Neural crest cell (in vitro differentiated cells): ENCODE results near the gene TAP1. TPM values are rescaled to one million over a fixed set of nuclear protein-coding genes. Genes with fewer than 3 reads are reported as not detected.
A peak's percentile ranks its signal among the peaks of the same experiment; 100 is the strongest.

Experiments
- DNase-seq: peaks from one replicate; pipeline ENCODE4 v3.0.0; 2021; ENCODE audit warnings: low read depth, mixed read lengths, low spot score
- H3K27ac Mint-ChIP-seq: one replicate; pipeline ENCODE4 v1.8.0; 2021; ENCODE audit warnings: mild to moderate bottlenecking, mixed read lengths; ENCODE audit not compliant: unreplicated experiment
- H3K27me3 Mint-ChIP-seq: 2 replicates; pipeline ENCODE4 v1.8.0; 2021; ENCODE audit warnings: low read depth, mild to moderate bottlenecking, mixed read lengths
- H3K36me3 Mint-ChIP-seq: 2 replicates; pipeline ENCODE4 v1.8.0; 2021; ENCODE audit warnings: low read depth, mild to moderate bottlenecking, mixed read lengths
- H3K4me1 Mint-ChIP-seq: 2 replicates; pipeline ENCODE4 v1.8.0; 2021; ENCODE audit warnings: mixed read lengths
- H3K4me3 Mint-ChIP-seq: one replicate; pipeline ENCODE4 v1.8.0; 2021; ENCODE audit warnings: mild to moderate bottlenecking, mixed read lengths
- H3K9me3 Mint-ChIP-seq: 2 replicates; pipeline ENCODE4 v1.8.0; 2021; ENCODE audit warnings: mixed read lengths
- CTCF ChIP-seq: fragments of 200-600 bp; sonication (generic); conservative IDR thresholded peaks from 2 replicates; pipeline ENCODE4 v1.5.0; 2021; ENCODE audit warnings: antibody characterized with exemption, mild to moderate bottlenecking
- long read RNA-seq: library from polyadenylated mRNA; unstranded; transcript quantifications from one replicate; pipeline ENCODE4 v2.0.0, GENCODE V29; 2020
- total RNA-seq: library from RNA; stranded (reverse); gene quantifications from 2 replicates; pipeline ENCODE4 v1.2.1, GENCODE V29; 2021

The TAP1 gene, protein sequence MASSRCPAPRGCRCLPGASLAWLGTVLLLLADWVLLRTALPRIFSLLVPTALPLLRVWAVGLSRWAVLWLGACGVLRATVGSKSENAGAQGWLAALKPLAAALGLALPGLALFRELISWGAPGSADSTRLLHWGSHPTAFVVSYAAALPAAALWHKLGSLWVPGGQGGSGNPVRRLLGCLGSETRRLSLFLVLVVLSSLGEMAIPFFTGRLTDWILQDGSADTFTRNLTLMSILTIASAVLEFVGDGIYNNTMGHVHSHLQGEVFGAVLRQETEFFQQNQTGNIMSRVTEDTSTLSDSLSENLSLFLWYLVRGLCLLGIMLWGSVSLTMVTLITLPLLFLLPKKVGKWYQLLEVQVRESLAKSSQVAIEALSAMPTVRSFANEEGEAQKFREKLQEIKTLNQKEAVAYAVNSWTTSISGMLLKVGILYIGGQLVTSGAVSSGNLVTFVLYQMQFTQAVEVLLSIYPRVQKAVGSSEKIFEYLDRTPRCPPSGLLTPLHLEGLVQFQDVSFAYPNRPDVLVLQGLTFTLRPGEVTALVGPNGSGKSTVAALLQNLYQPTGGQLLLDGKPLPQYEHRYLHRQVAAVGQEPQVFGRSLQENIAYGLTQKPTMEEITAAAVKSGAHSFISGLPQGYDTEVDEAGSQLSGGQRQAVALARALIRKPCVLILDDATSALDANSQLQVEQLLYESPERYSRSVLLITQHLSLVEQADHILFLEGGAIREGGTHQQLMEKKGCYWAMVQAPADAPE
- 2.7 and 2.8 TPM in 2 replicates for total RNA-seq
- long read RNA-seq, partial matches to known transcripts = 0 of 3 reads
- long read RNA-seq, other reads (novel, unspliced or antisense) = 0 of 3 reads

DNA sequence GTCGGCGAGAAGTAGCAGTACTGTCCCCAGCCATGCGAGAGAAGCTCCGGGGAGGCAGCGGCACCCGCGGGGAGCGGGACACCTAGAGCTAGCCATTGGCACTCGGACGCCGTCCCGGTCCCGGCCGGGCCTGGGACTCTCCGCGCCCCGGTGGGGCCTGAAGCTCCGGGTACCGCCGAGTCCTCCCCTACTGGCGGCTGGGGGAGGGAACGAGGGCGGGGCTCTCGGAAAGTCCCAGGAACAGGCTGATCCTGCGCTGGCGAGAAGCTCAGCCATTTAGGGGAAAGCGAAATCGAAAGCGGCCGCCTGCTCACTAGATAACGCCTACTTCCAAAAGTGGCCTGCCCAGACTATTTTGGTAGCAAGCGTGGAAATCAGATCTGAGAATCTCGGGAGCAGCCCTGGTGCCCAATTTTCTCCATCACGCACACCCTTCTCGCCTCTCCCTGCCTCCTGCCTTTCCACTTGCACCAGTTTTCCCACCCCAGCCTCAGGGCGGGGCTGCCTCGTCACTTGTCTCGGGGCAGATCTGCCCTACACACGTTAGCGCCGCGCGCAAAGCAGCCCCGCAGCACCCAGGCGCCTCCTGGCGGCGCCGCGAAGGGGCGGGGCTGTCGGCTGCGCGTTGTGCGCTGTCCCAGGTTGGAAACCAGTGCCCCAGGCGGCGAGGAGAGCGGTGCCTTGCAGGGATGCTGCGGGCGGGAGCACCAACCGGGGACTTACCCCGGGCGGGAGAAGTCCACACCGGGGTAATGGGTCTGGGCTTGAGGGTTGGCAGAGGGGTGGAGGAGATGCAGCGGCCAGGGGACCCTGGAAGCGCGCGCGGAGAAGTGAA is at the start of gene TAP1, which contains the start of gene PSMB9:
TAP1 (minus strand) TSS at position 164 of the 835 bp plus-strand sequence; CDS start at position 96, 68 bp downstream.
PSMB9 (plus strand) TSS at position 652 of the 835 bp plus-strand sequence; CDS start at position 690, 38 bp downstream.
- DNase-seq = peak; percentile 72
- no peaks in the 10 kb centered on the region for H3K36me3 Mint-ChIP-seq
- no peaks in the 10 kb centered on the region for H3K9me3 Mint-ChIP-seq
- H3K27ac Mint-ChIP-seq = no peak within 1 kb of the TSS
- peaks cover 95% of the 10 kb centered on the region for H3K27me3 Mint-ChIP-seq
- peak; percentile 67 for TF ChIP-seq CTCF
- H3K4me3 Mint-ChIP-seq = peak within 1 kb of the TSS; percentile 93
- peaks cover 18% of the 10 kb centered on the region for H3K4me1 Mint-ChIP-seq

GRCh38 chr6:32895006-32895345 is 41.5 kb upstream of the TAP1 start:
- H3K4me3 Mint-ChIP-seq = peak overlapping the region; percentile 100
- TF ChIP-seq CTCF = no peak
- no peak for DNase-seq
- H3K4me1 Mint-ChIP-seq = peaks cover 42% of the 10 kb centered on the region
- peaks cover 9% of the 10 kb centered on the region for H3K36me3 Mint-ChIP-seq
- H3K9me3 Mint-ChIP-seq = no peaks in the 10 kb centered on the region
- H3K27ac Mint-ChIP-seq = no peak overlapping the region
- H3K27me3 Mint-ChIP-seq = peaks cover 16% of the 10 kb centered on the region

DNA sequence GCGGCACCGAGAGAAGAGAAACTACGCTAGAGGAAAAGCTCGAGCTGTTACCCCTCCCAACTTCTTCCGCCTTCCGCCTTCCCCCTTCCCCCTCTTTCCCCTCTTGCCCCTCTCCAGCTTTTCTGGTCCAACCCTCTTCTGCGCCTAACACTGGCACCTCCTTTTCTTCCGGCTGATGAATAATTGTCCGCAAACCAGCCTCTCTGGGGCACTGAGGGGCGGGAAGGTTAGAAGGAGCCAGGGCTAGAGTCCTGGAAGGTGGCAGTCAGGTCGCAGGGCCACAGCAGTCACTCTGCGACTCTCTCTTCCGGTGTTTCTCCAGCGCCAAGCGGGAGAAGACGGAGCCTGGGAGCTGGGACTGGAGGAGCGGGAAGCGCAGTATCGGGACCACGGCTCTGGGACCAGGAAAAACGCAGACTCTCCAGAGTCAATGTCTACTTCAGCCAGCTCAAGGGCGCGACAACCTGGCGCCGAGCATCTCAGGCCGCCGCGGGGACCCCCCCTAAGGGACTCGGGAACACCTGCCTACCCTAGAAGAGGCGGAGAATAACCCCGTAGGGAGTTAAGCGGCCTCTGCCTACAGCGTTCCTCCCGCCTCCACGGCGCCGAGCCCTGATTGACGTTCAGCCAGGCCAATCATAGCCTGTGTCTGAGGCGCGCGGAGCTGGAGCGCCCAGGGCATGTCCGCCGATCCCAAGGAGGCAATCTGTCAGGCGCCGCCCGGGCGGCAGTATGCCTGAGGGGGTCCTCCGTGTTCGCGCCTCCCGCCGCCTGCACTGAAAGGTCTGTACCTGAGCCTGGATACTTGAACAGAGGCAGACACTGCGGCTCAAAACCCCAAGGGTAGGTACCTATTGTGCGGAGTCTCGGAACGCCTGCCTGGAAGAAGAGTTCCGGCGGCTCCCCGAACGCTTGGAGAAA is 40.8 kb upstream of the TAP1 start:
- Mint-ChIP-seq H3K27me3 (peaks cover 21% of the 10 kb centered on the region), H3K9me3 (no peaks in the 10 kb centered on the region), H3K27ac (peak overlapping the region; percentile 98), H3K4me1 (peaks cover 42% of the 10 kb centered on the region), H3K36me3 (peaks cover 9% of the 10 kb centered on the region), H3K4me3 (peak overlapping the region; percentile 100)
- peak; percentile 99 for DNase-seq
- peak; percentile 12 for TF ChIP-seq CTCF

DNA sequence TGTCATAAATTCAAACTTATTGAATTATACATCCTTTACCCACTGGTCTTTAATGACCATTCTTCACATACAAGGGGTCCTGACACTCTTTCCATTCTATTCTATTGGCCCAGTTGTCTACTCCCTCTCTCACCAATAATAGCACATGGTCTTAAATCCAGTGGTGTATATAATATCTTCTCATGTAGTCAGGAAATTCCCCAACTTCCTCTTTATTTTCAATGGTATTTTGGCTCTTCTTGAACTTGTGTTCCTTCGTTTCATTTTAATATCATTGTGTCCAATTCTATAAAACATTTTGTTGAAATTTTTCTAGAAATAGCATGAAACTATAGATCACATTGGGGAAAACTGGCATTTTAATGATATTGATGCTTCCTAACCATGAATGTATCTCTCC is 37.3 kb upstream of the TAP1 start:
- no peak overlapping the region for H3K4me3 Mint-ChIP-seq
- H3K27me3 Mint-ChIP-seq = peaks cover 44% of the 10 kb centered on the region
- TF ChIP-seq CTCF = no peak
- no peak for DNase-seq
- no peaks in the 10 kb centered on the region for H3K9me3 Mint-ChIP-seq
- H3K27ac Mint-ChIP-seq = no peak overlapping the region
- H3K4me1 Mint-ChIP-seq = peaks cover 27% of the 10 kb centered on the region
- H3K36me3 Mint-ChIP-seq = no peaks in the 10 kb centered on the region
